CD4-positive, alpha-beta T cell (primary cell): ENCODE data around the gene RGCC. TPM values are rescaled to one million over a fixed set of nuclear protein-coding genes. Genes with fewer than 3 reads are reported as not detected.

Experiments
- ATAC-seq: fragments of 200-7000 bp; cut with Tn5 transposase; one replicate; pipeline ENCODE4 v1.10.0; 2022; ENCODE audit warnings: mild to moderate bottlenecking; ENCODE audit not compliant: poor library complexity
- CTCF ChIA-PET: fragments of 350-600 bp; sonication (Branson Sonifier 250); formaldehyde crosslinking; loops from one replicate; lab custom pipeline; 2021; ENCODE audit warnings: antibody characterized with exemption, inconsistent platforms; lab: Charles Lee
- POLR2A ChIA-PET: fragments of 350-600 bp; sonication (Branson Sonifier 250); formaldehyde crosslinking; loops from one replicate; lab custom pipeline; 2021; ENCODE audit warnings: antibody characterized with exemption, inconsistent platforms; lab: Charles Lee
- DNase-seq, 14 experiments: peaks; one replicate each; pipeline ENCODE4 v3.0.0-alpha.2; 2013 to 2020; ENCODE audit warnings: mixed read lengths in 2 of 14
- H3K27ac ChIP-seq, 2 donors: one replicate each; pipeline versions ENCODE4 v1.5.1 to v1.7.0; 2013; ENCODE audit warnings: low read length in 2 of 2, low read depth in 1 of 2, mild to moderate bottlenecking in 1 of 2
- H3K27me3 ChIP-seq, 2 experiments: 1 replicate in 1 of 2; 2 replicates in 1 of 2; pipeline versions ENCODE4 v1.6.1 to v1.7.0; 2013; ENCODE audit warnings: low read length in 2 of 2, control low read depth in 1 of 2, mild to moderate bottlenecking in 1 of 2, moderate library complexity in 1 of 2; ENCODE audit not compliant: insufficient read depth in 2 of 2, control insufficient read depth in 1 of 2
- H3K36me3 ChIP-seq: one replicate; pipeline ENCODE4 v1.6.1; 2013; ENCODE audit warnings: low read length, control low read depth; ENCODE audit not compliant: insufficient read depth
- H3K4me1 ChIP-seq: one replicate; pipeline ENCODE4 v1.6.1; 2013; ENCODE audit warnings: low read length, control low read depth; ENCODE audit not compliant: insufficient read depth
- H3K4me3 ChIP-seq: one replicate; pipeline ENCODE4 v1.5.1; 2013; ENCODE audit warnings: mild to moderate bottlenecking, low read length, moderate library complexity
- H3K9me3 ChIP-seq, 2 experiments: 1 replicate in 1 of 2; 2 replicates in 1 of 2; pipeline versions ENCODE4 v1.6.1 to v1.7.0; 2013; ENCODE audit warnings: low read length in 2 of 2, mild to moderate bottlenecking in 2 of 2, control low read depth in 1 of 2, moderate library complexity in 1 of 2; ENCODE audit not compliant: control insufficient read depth in 1 of 2, insufficient read depth in 1 of 2
- H3K27ac Mint-ChIP-seq: one replicate; pipeline ENCODE4 v1.8.0; 2020; ENCODE audit warnings: mixed read lengths
- H3K27me3 Mint-ChIP-seq: one replicate; pipeline ENCODE4 v1.8.0; 2021; ENCODE audit warnings: mixed read lengths
- H3K36me3 Mint-ChIP-seq: one replicate; pipeline ENCODE4 v1.8.0; 2021; ENCODE audit warnings: low read depth, mixed read lengths
- H3K4me1 Mint-ChIP-seq: one replicate; pipeline ENCODE4 v1.8.0; 2021; ENCODE audit warnings: low read depth, mixed read lengths
- H3K4me3 Mint-ChIP-seq: one replicate; pipeline ENCODE4 v1.8.0; 2020; ENCODE audit warnings: mild to moderate bottlenecking, mixed read lengths
- H3K9me3 Mint-ChIP-seq: one replicate; pipeline ENCODE4 v1.8.0; 2020; ENCODE audit warnings: mixed read lengths
- intact Hi-C, 2 experiments: fragments of 100-400 bp; cut with DNase I in 1 of 2; cut with micrococcal nuclease in 1 of 2; formaldehyde crosslinking; loops; one replicate each; pipeline versions ENCODE4 v1.15.1 to v1.9.0; 2023 to 2025; cut with DNase I, micrococcal nuclease
- total RNA-seq, 174 experiments: library from RNA in 2 of 174; stranded (reverse) in 2 of 174; gene quantifications; one replicate each; pipeline ENCODE4 v1.2.3 and lab custom pipeline; 2021 to 2026
- TF ChIP-seq, protein P1 (sequence below): fragments of 200-600 bp; IDR thresholded peaks from one replicate; pipeline ENCODE4 v1.8.0; 2022; ENCODE audit warnings: antibody characterized with exemption, mild to moderate bottlenecking

The RGCC gene
- total RNA-seq, 2 experiments from 2014 or later, result 752 to 758 TPM

GRCh38 chr13:41496420-41497234, 39.3 kb downstream of the RGCC start:
- H3K4me1 Mint-ChIP-seq, result peaks cover 93% of the 10 kb centered on the region
- H3K27ac Mint-ChIP-seq, result peak overlapping the region; percentile 100
- DNase-seq (no peak), ATAC-seq (no peak)
- CTCF ChIA-PET, result no interaction called here
- POLR2A ChIA-PET, result interaction anchor here (1.5 to 2.5 kb wide), 3 partner anchors 26 to 38 kb away, joined by 3 to 16 read pairs (median 8); no protein-coding TSS in a partner anchor
- no peak overlapping the region for H3K27ac ChIP-seq
- H3K36me3 ChIP-seq, result no peaks in the 10 kb centered on the region
- no peaks in the 10 kb centered on the region for H3K9me3 Mint-ChIP-seq
- H3K4me1 ChIP-seq, result peaks cover 85% of the 10 kb centered on the region
- H3K27me3 Mint-ChIP-seq, result no peaks in the 10 kb centered on the region
- no peaks in the 10 kb centered on the region for H3K9me3 ChIP-seq
- H3K4me3 Mint-ChIP-seq, result no peak overlapping the region
- intact Hi-C loops, result loop anchor here in 1 of 2 experiments (5.0 kb wide), 1 partner anchor 34 kb away; no protein-coding TSS in a partner anchor
- no peaks in the 10 kb centered on the region for H3K27me3 ChIP-seq
- H3K36me3 Mint-ChIP-seq, result peaks cover 6% of the 10 kb centered on the region
- no peak overlapping the region for H3K4me3 ChIP-seq
- TF ChIP-seq, protein P1, sequence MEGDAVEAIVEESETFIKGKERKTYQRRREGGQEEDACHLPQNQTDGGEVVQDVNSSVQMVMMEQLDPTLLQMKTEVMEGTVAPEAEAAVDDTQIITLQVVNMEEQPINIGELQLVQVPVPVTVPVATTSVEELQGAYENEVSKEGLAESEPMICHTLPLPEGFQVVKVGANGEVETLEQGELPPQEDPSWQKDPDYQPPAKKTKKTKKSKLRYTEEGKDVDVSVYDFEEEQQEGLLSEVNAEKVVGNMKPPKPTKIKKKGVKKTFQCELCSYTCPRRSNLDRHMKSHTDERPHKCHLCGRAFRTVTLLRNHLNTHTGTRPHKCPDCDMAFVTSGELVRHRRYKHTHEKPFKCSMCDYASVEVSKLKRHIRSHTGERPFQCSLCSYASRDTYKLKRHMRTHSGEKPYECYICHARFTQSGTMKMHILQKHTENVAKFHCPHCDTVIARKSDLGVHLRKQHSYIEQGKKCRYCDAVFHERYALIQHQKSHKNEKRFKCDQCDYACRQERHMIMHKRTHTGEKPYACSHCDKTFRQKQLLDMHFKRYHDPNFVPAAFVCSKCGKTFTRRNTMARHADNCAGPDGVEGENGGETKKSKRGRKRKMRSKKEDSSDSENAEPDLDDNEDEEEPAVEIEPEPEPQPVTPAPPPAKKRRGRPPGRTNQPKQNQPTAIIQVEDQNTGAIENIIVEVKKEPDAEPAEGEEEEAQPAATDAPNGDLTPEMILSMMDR, result no peak

- Histone ChIP-seq H3K27me3 (no peaks in the 10 kb centered on the region), H3K4me3 (no peak overlapping the region), H3K4me1 (peaks cover 84% of the 10 kb centered on the region), H3K36me3 (no peaks in the 10 kb centered on the region), H3K27ac (no peak overlapping the region), H3K9me3 (no peaks in the 10 kb centered on the region)
- intact Hi-C loops, result loop anchor here in 1 of 2 experiments (5.0 kb wide), 1 partner anchor 35 kb away; no protein-coding TSS in a partner anchor
- POLR2A ChIA-PET, result interaction anchor here (1.5 to 2.5 kb wide), 3 partner anchors 27 to 39 kb away, joined by 3 to 16 read pairs (median 8); no protein-coding TSS in a partner anchor
- TF ChIP-seq, protein P1, result no peak
- Mint-ChIP-seq H3K27ac (peak overlapping the region; percentile 100), H3K4me3 (peak overlapping the region; percentile 17), H3K9me3 (no peaks in the 10 kb centered on the region), H3K36me3 (peaks cover 6% of the 10 kb centered on the region), H3K27me3 (no peaks in the 10 kb centered on the region), H3K4me1 (peaks cover 93% of the 10 kb centered on the region)
- DNase-seq, result no peak
- CTCF ChIA-PET, result no interaction called here
- no peak for ATAC-seq
Observed at GRCh38 chr13:41497436-41497835, 40.1 kb downstream of the RGCC start.

GRCh38 chr13:41499452-41499851, 42.1 kb downstream of the RGCC start:
- ChIA-PET POLR2A (interaction anchor here (0.9 to 1.7 kb wide), 2 partner anchors 28 to 41 kb away, joined by 6 to 7 read pairs; no protein-coding TSS in a partner anchor), CTCF (no interaction called here)
- H3K4me1 ChIP-seq, result peaks cover 76% of the 10 kb centered on the region
- intact Hi-C loops, result loop anchor here in 1 of 2 experiments (5.0 kb wide), 1 partner anchor 37 kb away; no protein-coding TSS in a partner anchor
- no peaks in the 10 kb centered on the region for H3K36me3 ChIP-seq
- H3K4me3 ChIP-seq, result no peak overlapping the region
- H3K27me3 ChIP-seq, result no peaks in the 10 kb centered on the region
- H3K36me3 Mint-ChIP-seq, result no peaks in the 10 kb centered on the region
- no peak overlapping the region for H3K4me3 Mint-ChIP-seq
- peak overlapping the region; percentile 84 for H3K27ac Mint-ChIP-seq
- H3K27ac ChIP-seq, result no peak overlapping the region
- no peak for ATAC-seq
- H3K4me1 Mint-ChIP-seq, result peaks cover 93% of the 10 kb centered on the region
- TF ChIP-seq, protein P1, result no peak
- peaks cover 4% of the 10 kb centered on the region for H3K9me3 Mint-ChIP-seq
- no peak for DNase-seq
- no peaks in the 10 kb centered on the region for H3K27me3 Mint-ChIP-seq
- H3K9me3 ChIP-seq, result no peaks in the 10 kb centered on the region
